ENCODE measurements around the gene ZBTB7C.

ZBTB7C gene

DNA sequence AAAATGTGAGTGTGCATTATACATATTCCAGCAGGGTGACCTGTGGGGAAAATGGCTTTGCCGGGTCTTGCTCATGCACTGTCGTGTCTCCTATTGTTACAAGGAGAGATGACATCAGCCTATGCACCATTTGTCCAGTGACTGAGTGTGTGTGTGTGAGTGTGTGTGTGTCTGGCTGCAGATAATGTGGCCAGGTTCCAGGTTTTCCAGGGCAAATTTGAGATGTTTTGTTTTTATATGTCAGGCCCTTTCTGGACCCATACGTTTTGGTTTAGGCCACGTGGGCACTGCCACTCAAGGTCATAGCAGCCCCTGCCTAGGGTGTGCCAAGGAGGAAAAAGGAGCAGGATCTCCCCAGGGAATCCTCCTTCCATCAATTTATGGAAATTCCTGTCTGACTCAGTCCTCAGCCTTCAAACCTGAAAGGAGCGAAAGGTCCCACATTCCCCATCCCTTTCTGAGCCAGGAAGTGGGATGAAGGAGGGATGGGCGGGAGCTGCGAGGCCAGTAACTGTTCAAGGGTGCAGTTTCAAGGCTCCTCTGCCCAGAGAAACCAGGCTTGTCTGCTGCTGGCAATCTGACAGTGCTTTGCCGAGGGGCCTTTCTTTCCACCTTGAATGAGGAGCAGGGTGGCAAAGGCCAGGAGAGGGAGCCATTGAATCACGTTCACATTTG lies 385.7 kb downstream of the ZBTB7C start:
- in situ Hi-C loops (cut with HindIII; ENCODE audit: low sequenced_read_pairs), result no loop called here
- peak; percentile 57 for DNase-seq (ENCODE audit: low read depth, low spot score)
- TF ChIP-seq, protein P1, sequence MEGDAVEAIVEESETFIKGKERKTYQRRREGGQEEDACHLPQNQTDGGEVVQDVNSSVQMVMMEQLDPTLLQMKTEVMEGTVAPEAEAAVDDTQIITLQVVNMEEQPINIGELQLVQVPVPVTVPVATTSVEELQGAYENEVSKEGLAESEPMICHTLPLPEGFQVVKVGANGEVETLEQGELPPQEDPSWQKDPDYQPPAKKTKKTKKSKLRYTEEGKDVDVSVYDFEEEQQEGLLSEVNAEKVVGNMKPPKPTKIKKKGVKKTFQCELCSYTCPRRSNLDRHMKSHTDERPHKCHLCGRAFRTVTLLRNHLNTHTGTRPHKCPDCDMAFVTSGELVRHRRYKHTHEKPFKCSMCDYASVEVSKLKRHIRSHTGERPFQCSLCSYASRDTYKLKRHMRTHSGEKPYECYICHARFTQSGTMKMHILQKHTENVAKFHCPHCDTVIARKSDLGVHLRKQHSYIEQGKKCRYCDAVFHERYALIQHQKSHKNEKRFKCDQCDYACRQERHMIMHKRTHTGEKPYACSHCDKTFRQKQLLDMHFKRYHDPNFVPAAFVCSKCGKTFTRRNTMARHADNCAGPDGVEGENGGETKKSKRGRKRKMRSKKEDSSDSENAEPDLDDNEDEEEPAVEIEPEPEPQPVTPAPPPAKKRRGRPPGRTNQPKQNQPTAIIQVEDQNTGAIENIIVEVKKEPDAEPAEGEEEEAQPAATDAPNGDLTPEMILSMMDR (IDR thresholded peaks at IDR 0.05; ENCODE audit: low read depth, low read length), result peak; percentile 50
- H3K4me3 ChIP-seq (ENCODE audit: low read depth, low read length), result no peak overlapping the region

GRCh38 chr18:48022531-48023329 lies 386.5 kb downstream of the ZBTB7C start:
- in situ Hi-C loops (cut with HindIII; ENCODE audit: low sequenced_read_pairs), result no loop called here
- TF ChIP-seq, protein P1 (IDR thresholded peaks at IDR 0.05; ENCODE audit: low read depth, low read length), result peak; percentile 48
- no peak overlapping the region for H3K4me3 ChIP-seq (ENCODE audit: low read depth, low read length)
- peak; percentile 66 for DNase-seq (ENCODE audit: low read depth, low spot score)

- H3K4me3 ChIP-seq (ENCODE audit: low read depth, low read length), result no peak overlapping the region
- in situ Hi-C loops (cut with HindIII; ENCODE audit: low sequenced_read_pairs), result no loop called here
- no peak for DNase-seq (ENCODE audit: low read depth, low spot score)
- TF ChIP-seq, protein P1 (IDR thresholded peaks at IDR 0.05; ENCODE audit: low read depth, low read length), result no peak
These were observed 387.2 kb downstream of the ZBTB7C start for GRCh38 chr18:48022021-48022420.

DNA sequence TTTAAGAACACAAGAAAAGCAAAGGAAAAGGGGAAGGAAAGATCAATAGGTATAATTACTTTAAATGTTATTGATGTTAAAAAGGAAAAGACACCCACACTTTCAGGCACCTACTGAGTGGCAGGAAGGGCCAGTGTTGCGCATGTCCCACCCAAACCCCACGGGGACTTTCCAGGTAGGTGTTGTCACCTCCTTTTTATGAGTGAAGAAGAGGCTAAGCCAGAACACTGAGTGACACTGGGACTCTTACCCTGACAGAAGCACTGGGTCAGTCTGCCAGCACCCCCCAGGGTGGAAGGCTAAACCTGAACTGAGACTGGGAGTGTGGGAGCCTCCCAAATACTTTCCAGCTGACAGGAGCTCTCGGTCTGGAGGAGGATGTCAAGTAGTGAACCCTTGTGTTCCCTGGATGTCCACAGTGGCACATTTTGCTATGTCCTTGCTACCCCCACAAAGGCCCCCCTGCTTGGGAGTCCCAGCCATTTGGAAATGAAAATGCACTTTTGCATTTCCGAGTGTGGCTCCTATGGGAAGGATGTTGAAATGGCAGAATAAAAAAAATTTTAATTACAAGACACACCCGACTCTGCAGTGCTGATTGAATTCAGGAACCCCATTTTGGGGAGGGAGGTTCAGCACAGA lies 387.8 kb downstream of the ZBTB7C start:
- TF ChIP-seq, protein P1 (IDR thresholded peaks at IDR 0.05; ENCODE audit: low read depth, low read length), result no peak
- no peak overlapping the region for H3K4me3 ChIP-seq (ENCODE audit: low read depth, low read length)
- no peak for DNase-seq (ENCODE audit: low read depth, low spot score)
- in situ Hi-C loops (cut with HindIII; ENCODE audit: low sequenced_read_pairs), result no loop called here

- H3K4me3 ChIP-seq (ENCODE audit: low read depth, low read length), result no peak overlapping the region
- TF ChIP-seq, protein P1 (IDR thresholded peaks at IDR 0.05; ENCODE audit: low read depth, low read length), result no peak
- in situ Hi-C loops (cut with HindIII; ENCODE audit: low sequenced_read_pairs), result no loop called here
- DNase-seq (ENCODE audit: low read depth, low spot score), result no peak
These were observed 388.6 kb downstream of the ZBTB7C start for GRCh38 chr18:48020337-48021250.
